Measurements from ENCODE around the gene PASD1. TPM values are rescaled to one million over a fixed set of nuclear protein-coding genes. Genes with fewer than 3 reads are reported as not detected.
"Not testable (repeated sequence)": the region's sequence is repeated elsewhere in the genome, so short reads cannot be mapped to it uniquely, and the experiment has no call there.

PASD1 gene
- total RNA-seq, 6 experiments from 2014 or later = not detected

- ATAC-seq (no peak), DNase-seq (no peak)
- Histone ChIP-seq H3K4me3 (no peak within 1 kb of the TSS), H3K9me3 (no peaks in the 10 kb centered on the region), H3K4me1 (no peaks in the 10 kb centered on the region), H3K36me3 (no peaks in the 10 kb centered on the region), H3K27ac (no peak within 1 kb of the TSS), H3K27me3 (no peaks in the 10 kb centered on the region)
- 32% methylated on average over 13 of the region's 100 CpGs for WGBS (ENCODE audit: insufficient coverage, low coverage, low lambda C conversion rate, missing lambda C conversion rate)
- TF ChIP-seq POLR2A (IDR thresholded peaks at IDR 0.05) (no peak), CTCF (IDR thresholded peaks at IDR 0.05) (no peak)
- intact Hi-C loops (cut with DNase I) = no loop called here
These were observed 131.4 kb downstream of the PASD1 start, which contains the start of gene PRRG3 for GRCh38 chrX:151694661-151695582. Gene PRRG3 (plus strand): TSS chrX:151695458. CDS start chrX:151698815, 3,357 bp downstream.

- intact Hi-C loops (cut with DNase I) = no loop called here
- 21% methylated on average over 11 of the region's 19 CpGs for WGBS (ENCODE audit: insufficient coverage, low coverage, low lambda C conversion rate, missing lambda C conversion rate)
- TF ChIP-seq POLR2A (IDR thresholded peaks at IDR 0.05) (no peak), CTCF (IDR thresholded peaks at IDR 0.05) (no peak)
- Histone ChIP-seq H3K27me3 (no peaks in the 10 kb centered on the region), H3K4me3 (no peak overlapping the region), H3K27ac (no peak overlapping the region), H3K9me3 (no peaks in the 10 kb centered on the region), H3K4me1 (no peaks in the 10 kb centered on the region), H3K36me3 (no peaks in the 10 kb centered on the region)
- ATAC-seq (no peak), DNase-seq (no peak)
These were observed 132.3 kb downstream of the PASD1 start for GRCh38 chrX:151695583-151696340.

- H3K27me3 ChIP-seq; H3K27ac ChIP-seq; intact Hi-C loops (cut with DNase I); H3K4me3 ChIP-seq; H3K36me3 ChIP-seq; ATAC-seq; H3K9me3 ChIP-seq; DNase-seq; H3K4me1 ChIP-seq: not testable (repeated sequence)
- whole genome bisulfite sequencing (ENCODE audit: insufficient coverage, low coverage, low lambda C conversion rate, missing lambda C conversion rate) = 75% methylated on average over 8 of the region's 8 CpGs
These were observed 133.6 kb downstream of the PASD1 start for GRCh38 chrX:151697082-151697481.

GRCh38 chrX:151697522-151697921 is 134.0 kb downstream of the PASD1 start:
- no peak for ATAC-seq
- no peak for DNase-seq
- Histone ChIP-seq H3K4me3 (no peak overlapping the region), H3K4me1 (no peaks in the 10 kb centered on the region), H3K9me3 (no peaks in the 10 kb centered on the region), H3K27me3 (no peaks in the 10 kb centered on the region), H3K27ac (no peak overlapping the region), H3K36me3 (no peaks in the 10 kb centered on the region)
- TF ChIP-seq POLR2A (IDR thresholded peaks at IDR 0.05) = no peak
- TF ChIP-seq CTCF (IDR thresholded peaks at IDR 0.05) = no peak
- 43% methylated on average over 4 of the region's 4 CpGs for WGBS (ENCODE audit: insufficient coverage, low coverage, low lambda C conversion rate, missing lambda C conversion rate)
- intact Hi-C loops (cut with DNase I) = no loop called here

- H3K4me1 ChIP-seq = no peaks in the 10 kb centered on the region
- no peak overlapping the region for H3K4me3 ChIP-seq
- no peak for ATAC-seq
- 51% methylated on average over 4 of the region's 6 CpGs for WGBS (ENCODE audit: insufficient coverage, low coverage, low lambda C conversion rate, missing lambda C conversion rate)
- intact Hi-C loops (cut with DNase I) = no loop called here
- no peaks in the 10 kb centered on the region for H3K27me3 ChIP-seq
- no peak for DNase-seq
- no peaks in the 10 kb centered on the region for H3K9me3 ChIP-seq
- no peaks in the 10 kb centered on the region for H3K36me3 ChIP-seq
- no peak for TF ChIP-seq CTCF (IDR thresholded peaks at IDR 0.05)
- TF ChIP-seq POLR2A (IDR thresholded peaks at IDR 0.05) = no peak
- H3K27ac ChIP-seq = no peak overlapping the region
These were observed 135.0 kb downstream of the PASD1 start for GRCh38 chrX:151698485-151698884.
